AG04450 (cell line): ENCODE results near the gene MIAT. TPM values are rescaled to one million over a fixed set of nuclear protein-coding genes. Genes with fewer than 3 reads are reported as not detected.

Source experiments
- CTCF ChIA-PET: fragments of 300-600, 350-600 bp; formaldehyde crosslinking; extraction: SDS; loops from one replicate; lab custom pipeline; 2022; ENCODE audit warnings: antibody characterized with exemption, inconsistent platforms; lab: Charles Lee
- POLR2A ChIA-PET: fragments of 350-600 bp; formaldehyde crosslinking; extraction: SDS; loops from one replicate; lab custom pipeline; 2021; ENCODE audit warnings: antibody characterized with exemption, inconsistent platforms; lab: Yijun Ruan, JAX
- DNase-seq: peaks from one replicate; pipeline ENCODE4 v3.0.0-alpha.2; 2011; ENCODE audit warnings: low read depth, low spot score
- H3K27ac ChIP-seq: one replicate; pipeline ENCODE4 v1.5.1; 2012; ENCODE audit warnings: low read depth, low read length, control low read depth
- H3K27me3 ChIP-seq: one replicate; pipeline ENCODE4 v1.6.0; 2012; ENCODE audit warnings: low read length; ENCODE audit not compliant: control insufficient read depth, insufficient read depth
- H3K4me3 ChIP-seq: 2 replicates; pipeline ENCODE4 v1.5.1; 2011; ENCODE audit warnings: mild to moderate bottlenecking, low read depth, low read length, control low read depth
- H3K9me3 ChIP-seq: 2 replicates; pipeline ENCODE4 v1.5.1; 2012; ENCODE audit warnings: low read length; ENCODE audit not compliant: control insufficient read depth, insufficient read depth
- polyA plus RNA-seq: library from polyadenylated mRNA; depleted of rRNA; stranded (reverse); fragments of >200 nt; gene quantifications from 2 replicates; pipeline ENCODE4 v1.2.3, GENCODE V29; 2011
- TF ChIP-seq, protein P1 (sequence below): IDR thresholded peaks from 2 replicates; pipeline ENCODE4 v1.5.1; 2011; ENCODE audit warnings: low read depth, low read length, control low read depth, inconsistent platforms

The MIAT gene
- polyA plus RNA-seq, 1 experiment: 7.8 TPM

DNA sequence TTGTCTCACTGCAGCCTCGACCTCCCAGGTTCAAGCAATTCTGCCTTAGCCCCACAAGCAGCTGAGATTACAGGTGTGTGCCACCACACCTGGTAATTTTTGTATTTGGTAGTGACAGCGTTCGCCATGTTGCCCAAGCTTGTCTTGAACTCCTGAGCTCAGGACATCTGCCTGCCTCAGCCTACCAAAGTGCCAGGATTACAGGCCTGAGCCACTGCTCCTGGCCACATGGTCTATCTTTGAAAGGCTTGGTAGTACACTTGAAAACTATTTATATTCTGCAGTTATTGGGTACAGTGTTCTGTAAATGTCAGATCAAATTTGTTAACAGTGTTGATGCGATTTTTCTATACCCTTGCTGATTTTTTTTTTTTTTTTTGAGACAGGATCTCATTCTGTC lies 26.1 kb upstream of the MIAT start:
- Histone ChIP-seq H3K9me3 (peaks cover 8% of the 10 kb centered on the region), H3K27ac (no peak overlapping the region), H3K4me3 (no peak overlapping the region), H3K27me3 (peaks cover 25% of the 10 kb centered on the region)
- TF ChIP-seq, protein P1, sequence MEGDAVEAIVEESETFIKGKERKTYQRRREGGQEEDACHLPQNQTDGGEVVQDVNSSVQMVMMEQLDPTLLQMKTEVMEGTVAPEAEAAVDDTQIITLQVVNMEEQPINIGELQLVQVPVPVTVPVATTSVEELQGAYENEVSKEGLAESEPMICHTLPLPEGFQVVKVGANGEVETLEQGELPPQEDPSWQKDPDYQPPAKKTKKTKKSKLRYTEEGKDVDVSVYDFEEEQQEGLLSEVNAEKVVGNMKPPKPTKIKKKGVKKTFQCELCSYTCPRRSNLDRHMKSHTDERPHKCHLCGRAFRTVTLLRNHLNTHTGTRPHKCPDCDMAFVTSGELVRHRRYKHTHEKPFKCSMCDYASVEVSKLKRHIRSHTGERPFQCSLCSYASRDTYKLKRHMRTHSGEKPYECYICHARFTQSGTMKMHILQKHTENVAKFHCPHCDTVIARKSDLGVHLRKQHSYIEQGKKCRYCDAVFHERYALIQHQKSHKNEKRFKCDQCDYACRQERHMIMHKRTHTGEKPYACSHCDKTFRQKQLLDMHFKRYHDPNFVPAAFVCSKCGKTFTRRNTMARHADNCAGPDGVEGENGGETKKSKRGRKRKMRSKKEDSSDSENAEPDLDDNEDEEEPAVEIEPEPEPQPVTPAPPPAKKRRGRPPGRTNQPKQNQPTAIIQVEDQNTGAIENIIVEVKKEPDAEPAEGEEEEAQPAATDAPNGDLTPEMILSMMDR: no peak
- DNase-seq: no peak
- ChIA-PET POLR2A (no interaction called here), CTCF (no interaction called here)

DNA sequence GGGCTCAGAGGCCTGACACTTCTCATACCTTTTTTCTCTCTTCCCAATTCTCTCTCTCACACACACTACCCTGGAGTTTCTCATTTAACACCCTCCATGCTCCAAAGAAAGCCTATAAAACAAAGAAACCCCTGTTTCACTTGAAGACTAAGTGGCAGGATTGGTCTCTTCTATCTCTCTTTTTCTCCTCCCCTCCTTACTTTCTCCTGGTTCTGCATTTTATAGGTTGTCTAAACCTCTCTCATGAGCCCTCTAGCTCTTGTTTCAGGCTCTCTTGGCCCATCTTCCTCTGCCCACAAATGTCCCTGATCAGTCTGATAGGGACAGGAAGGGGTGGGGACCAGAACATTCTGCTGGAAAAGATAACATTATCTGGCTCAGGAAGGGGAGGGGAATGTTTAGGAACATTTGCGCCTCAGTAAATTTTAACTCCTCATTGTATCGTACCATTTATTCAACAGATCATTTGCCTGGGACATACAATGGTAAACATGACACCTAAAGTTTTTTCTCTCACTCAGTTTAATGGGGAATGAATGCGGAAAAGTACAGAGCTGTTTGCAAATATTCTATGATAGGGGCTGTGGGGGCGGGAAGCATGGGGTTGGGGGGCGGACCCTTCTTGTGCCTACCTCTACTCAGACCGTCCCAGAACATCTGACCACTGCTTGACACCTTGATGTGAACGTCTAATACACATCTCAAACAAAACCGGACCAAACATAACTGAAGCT lies 24.8 kb upstream of the MIAT start:
- no peak for DNase-seq
- ChIA-PET CTCF (interaction anchor here (0.6 kb wide), 1 partner anchor 172 kb away, joined by 3 read pairs; no protein-coding TSS in a partner anchor), POLR2A (no interaction called here)
- H3K9me3 ChIP-seq: peaks cover 8% of the 10 kb centered on the region
- peaks cover 26% of the 10 kb centered on the region for H3K27me3 ChIP-seq
- TF ChIP-seq, protein P1: no peak
- no peak overlapping the region for H3K27ac ChIP-seq
- no peak overlapping the region for H3K4me3 ChIP-seq

DNA sequence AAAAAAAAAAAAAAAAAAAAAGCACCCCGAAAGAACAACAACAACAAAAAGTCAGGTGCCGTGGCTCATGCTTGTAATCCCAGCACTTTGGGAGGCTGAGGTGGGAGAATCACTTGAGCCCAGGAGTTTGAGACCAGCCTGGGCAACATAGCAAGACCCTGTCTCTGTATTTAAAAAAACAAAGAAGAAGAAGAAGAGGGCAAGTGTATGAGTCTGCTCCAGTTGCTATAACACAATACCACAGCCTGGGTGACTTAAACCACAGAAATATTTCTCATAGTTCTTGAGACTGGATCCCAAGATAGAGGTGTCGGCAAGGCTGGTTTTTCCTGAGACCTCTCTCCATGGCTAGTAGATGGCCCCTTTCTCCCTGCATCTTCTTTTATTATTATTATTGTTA lies 23.2 kb upstream of the MIAT start:
- TF ChIP-seq, protein P1: no peak
- H3K4me3 ChIP-seq: no peak overlapping the region
- no peak overlapping the region for H3K27ac ChIP-seq
- H3K27me3 ChIP-seq: peaks cover 19% of the 10 kb centered on the region
- ChIA-PET POLR2A (no interaction called here), CTCF (no interaction called here)
- no peak for DNase-seq
- H3K9me3 ChIP-seq: peaks cover 3% of the 10 kb centered on the region; the same call in 1 of the 2 replicates

DNA sequence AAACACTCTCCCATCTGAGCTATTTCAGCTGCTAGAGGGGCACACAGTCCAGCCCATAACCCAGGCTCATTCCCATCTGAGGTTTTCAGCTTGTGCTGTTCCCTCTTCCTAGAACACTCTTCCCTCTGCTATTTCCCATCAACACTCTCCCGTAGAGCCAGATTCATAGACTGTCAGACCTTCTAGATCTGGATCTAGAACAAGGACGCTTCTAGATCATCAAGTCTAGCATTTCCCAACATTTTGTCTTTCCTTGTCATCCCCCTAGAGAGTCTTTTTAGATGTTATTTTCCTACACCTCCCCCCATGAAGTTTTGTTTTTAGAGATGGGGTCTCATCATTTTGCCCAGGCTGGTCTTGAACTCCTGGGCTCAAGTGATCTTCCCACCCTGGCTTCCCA lies 22.3 kb upstream of the MIAT start:
- Histone ChIP-seq H3K4me3 (no peak overlapping the region), H3K27ac (no peak overlapping the region), H3K9me3 (peaks cover 3% of the 10 kb centered on the region; the same call in 1 of the 2 replicates), H3K27me3 (peaks cover 19% of the 10 kb centered on the region)
- DNase-seq: no peak
- CTCF ChIA-PET: interaction anchor here (0.6 kb wide), 1 partner anchor 274 kb away, joined by 6 read pairs; no protein-coding TSS in a partner anchor
- TF ChIP-seq, protein P1: no peak
- POLR2A ChIA-PET: no interaction called here

DNA sequence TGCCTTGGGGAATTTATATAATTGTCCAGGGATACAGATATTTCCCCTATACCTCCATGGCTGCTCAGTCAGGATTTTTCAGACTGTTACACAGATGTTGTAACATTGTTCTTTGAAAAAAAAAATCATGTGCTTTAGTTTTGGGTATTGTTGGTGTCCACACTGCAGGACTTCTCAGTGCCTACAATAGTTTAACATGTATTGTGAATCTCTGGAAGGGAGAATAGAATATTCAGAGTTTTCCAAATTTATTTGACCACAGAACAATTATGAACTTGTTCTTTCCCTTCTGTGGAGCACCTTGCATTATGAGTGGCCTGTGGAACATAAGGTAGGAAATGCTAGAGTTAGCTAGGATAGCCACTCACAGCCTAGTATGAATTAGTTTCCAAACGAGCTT lies 21.1 kb upstream of the MIAT start:
- ChIA-PET POLR2A (no interaction called here), CTCF (no interaction called here)
- no peak overlapping the region for H3K27ac ChIP-seq
- no peak overlapping the region for H3K4me3 ChIP-seq
- no peak for DNase-seq
- H3K9me3 ChIP-seq: no peaks in the 10 kb centered on the region
- peaks cover 19% of the 10 kb centered on the region for H3K27me3 ChIP-seq
- TF ChIP-seq, protein P1: no peak
